Psoas muscle (tissue), 8 donors: ENCODE measurements around the gene TTLL12. TPM values are rescaled to one million over a fixed set of nuclear protein-coding genes. Genes with fewer than 3 reads are reported as not detected.

Source experiments
- ATAC-seq, 4 donors: fragments of 200-7000 bp; cut with Tn5 transposase; one replicate each; pipeline ENCODE4 v1.9.1; 2020; ENCODE audit warnings: moderate library complexity in 3 of 4, mild to moderate bottlenecking in 2 of 4
- DNase-seq, 2 donors: peaks; one replicate each; pipeline ENCODE4 v3.0.0-alpha.2; 2020
- H3K27ac ChIP-seq: fragments of 200-600 bp; one replicate; pipeline ENCODE4 v1.8.0; 2022
- H3K27me3 ChIP-seq, 3 donors: fragments of 200-600 bp in 1 of 3; one replicate each; pipeline versions ENCODE4 v1.6.1 to v1.8.0; 2013 to 2022; ENCODE audit warnings: low read length in 2 of 3, mild to moderate bottlenecking in 2 of 3, moderate library complexity in 1 of 3; ENCODE audit not compliant: insufficient read depth in 3 of 3
- H3K36me3 ChIP-seq, 2 donors: fragments of 200-600 bp in 1 of 2; one replicate each; pipeline versions ENCODE4 v1.6.1 to v1.8.0; 2013 to 2022; ENCODE audit warnings: low read depth in 1 of 2, mild to moderate bottlenecking in 1 of 2, moderate library complexity in 1 of 2; ENCODE audit not compliant: insufficient read depth in 1 of 2
- H3K4me1 ChIP-seq: fragments of 200-600 bp; one replicate; pipeline ENCODE4 v1.8.0; 2022
- H3K4me3 ChIP-seq: fragments of 200-600 bp; one replicate; pipeline ENCODE4 v1.8.0; 2022; ENCODE audit warnings: mild to moderate bottlenecking
- H3K9me3 ChIP-seq: fragments of 200-600 bp; one replicate; pipeline ENCODE4 v1.8.0; 2022
- WGBS, 3 donors: extraction: QIAGEN DNeasy Blood & Tissue Kit; methylation state at CpG; one replicate each; pipeline versions ENCODE4 v1.1.6 to v1.1.7; 2013; 5-methylcytosine and 5-hydroxymethylcytosine counted together
- intact Hi-C, 2 donors: fragments of 100-400 bp; cut with DNase I; formaldehyde crosslinking; loops; one replicate each; pipeline versions ENCODE4 v1.11.0 to v1.14.2; 2022
- polyA plus RNA-seq, 3 donors: library from polyadenylated mRNA; stranded (reverse); fragments of 200-250 nt; gene quantifications; one replicate each; pipeline ENCODE4 v1.2.3, GENCODE V29; 2013
- total RNA-seq, 4 donors: library from RNA; stranded (reverse); fragmentation: NEBNext Ultra II Directional in 2 of 4; extraction: Animal tissue kit (Norgen Biotek cat#: 25700) in 2 of 4; gene quantifications; one replicate each; pipeline versions ENCODE4 v1.2.1 to v1.2.4, GENCODE V29; 2021 to 2023
- TF ChIP-seq, protein P1 (sequence below): fragments of 200-600 bp; IDR thresholded peaks from one replicate; pipeline ENCODE4 v1.8.0; 2022; ENCODE audit warnings: antibody characterized with exemption
- donor health status: healthy with polysubstance abuse.
- donor health status: DM: no; HTN: no; CAD: no; lungs with moderate emphysema.
- donor health status: Bipolar disorder and iron deficiency.
- donor health status: healthy.
- donor health status: DM: yes; HTN: yes; CAD: no.
- donor health status: DM: no; HTN: no; CAD: no.
- donor health status: DM: no; HTN: no; CAD: no.
- donor health status: DM: yes; HTN: yes; CAD: no.

The TTLL12 gene
- total and polyA plus RNA-seq, 7 donors = 9.9 to 20.7 (median 13.7) TPM

DNA sequence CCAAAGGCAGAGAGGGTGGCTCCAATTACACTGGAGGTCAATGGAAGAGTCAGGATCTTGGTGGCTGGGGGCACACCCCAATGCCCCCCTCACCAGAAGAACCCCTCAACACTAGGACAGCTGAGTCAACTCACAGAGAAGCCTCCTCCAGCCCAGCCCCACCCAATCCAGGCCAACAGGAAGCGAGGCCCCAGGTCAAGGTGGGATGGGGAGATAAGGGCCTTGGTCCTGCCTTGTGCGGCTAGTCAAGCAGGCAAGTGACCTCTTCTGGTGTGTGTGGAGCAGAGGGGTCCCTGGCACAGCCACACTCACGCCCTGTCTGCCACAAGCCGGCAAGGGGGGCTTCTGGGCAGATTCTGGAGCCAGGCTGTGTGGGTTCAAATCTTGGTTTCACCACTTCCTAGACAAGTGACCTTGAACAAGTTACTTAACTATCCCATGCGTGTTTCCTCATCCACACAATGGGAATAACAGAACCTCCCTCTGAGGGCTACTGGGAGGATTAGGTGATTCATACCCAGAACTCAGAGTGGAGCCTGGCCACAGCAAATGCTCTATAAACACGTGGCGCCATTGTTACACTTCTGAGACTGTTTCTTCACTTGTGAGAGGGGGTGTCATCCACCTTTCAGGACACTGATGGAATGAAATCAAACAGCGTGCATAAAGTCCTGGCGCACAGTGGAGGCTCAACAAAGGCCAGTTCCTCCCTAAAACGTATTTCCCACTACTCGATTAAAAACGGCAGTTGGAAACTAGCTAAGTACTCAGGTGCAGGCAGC is 3.2 kb downstream of the TTLL12 start:
- WGBS, 3 donors = 81 to 85% (median 84%) methylated on average over 12 of the region's 12 CpGs
- no peak overlapping the region for H3K27ac ChIP-seq
- no peak overlapping the region for H3K4me3 ChIP-seq
- ATAC-seq (no peak), DNase-seq (no peak)
- TF ChIP-seq, protein P1, sequence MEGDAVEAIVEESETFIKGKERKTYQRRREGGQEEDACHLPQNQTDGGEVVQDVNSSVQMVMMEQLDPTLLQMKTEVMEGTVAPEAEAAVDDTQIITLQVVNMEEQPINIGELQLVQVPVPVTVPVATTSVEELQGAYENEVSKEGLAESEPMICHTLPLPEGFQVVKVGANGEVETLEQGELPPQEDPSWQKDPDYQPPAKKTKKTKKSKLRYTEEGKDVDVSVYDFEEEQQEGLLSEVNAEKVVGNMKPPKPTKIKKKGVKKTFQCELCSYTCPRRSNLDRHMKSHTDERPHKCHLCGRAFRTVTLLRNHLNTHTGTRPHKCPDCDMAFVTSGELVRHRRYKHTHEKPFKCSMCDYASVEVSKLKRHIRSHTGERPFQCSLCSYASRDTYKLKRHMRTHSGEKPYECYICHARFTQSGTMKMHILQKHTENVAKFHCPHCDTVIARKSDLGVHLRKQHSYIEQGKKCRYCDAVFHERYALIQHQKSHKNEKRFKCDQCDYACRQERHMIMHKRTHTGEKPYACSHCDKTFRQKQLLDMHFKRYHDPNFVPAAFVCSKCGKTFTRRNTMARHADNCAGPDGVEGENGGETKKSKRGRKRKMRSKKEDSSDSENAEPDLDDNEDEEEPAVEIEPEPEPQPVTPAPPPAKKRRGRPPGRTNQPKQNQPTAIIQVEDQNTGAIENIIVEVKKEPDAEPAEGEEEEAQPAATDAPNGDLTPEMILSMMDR = no peak
- peaks cover 3 to 35% of the 10 kb centered on the region in 2 donors for H3K36me3 ChIP-seq
- H3K9me3 ChIP-seq = no peaks in the 10 kb centered on the region
- peaks cover 5% of the 10 kb centered on the region for H3K4me1 ChIP-seq
- H3K27me3 ChIP-seq = no peaks in the 10 kb centered on the region
- intact Hi-C loops = no loop called here

DNA sequence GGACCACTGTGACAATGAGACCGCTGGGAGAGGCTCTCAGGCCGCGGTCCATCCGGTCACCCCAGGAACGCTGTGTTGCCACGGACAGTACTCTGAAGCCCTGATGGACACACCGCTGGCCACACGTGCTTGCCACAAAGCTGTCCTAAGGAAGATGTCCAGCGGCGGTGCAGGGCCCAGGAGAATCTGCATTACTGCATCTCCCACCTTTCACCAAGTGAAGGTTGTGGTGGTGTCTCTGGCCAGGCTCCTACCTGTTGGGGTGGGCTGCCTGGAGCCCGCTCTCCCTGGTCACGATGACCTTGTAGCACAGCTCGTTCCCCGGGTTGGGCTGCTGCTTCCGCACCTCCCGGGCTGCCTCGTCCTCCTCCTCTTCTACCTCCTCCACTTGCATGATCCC is 4.2 kb downstream of the TTLL12 start:
- intact Hi-C loops = no loop called here
- Histone ChIP-seq H3K27me3 (no peaks in the 10 kb centered on the region), H3K27ac (no peak overlapping the region), H3K9me3 (no peaks in the 10 kb centered on the region), H3K4me1 (peaks cover 5% of the 10 kb centered on the region), H3K36me3 (peaks cover 3 to 41% of the 10 kb centered on the region in 2 donors), H3K4me3 (no peak overlapping the region)
- ATAC-seq = no peak
- TF ChIP-seq, protein P1 = no peak
- no peak for DNase-seq
- 94 to 96% (median 94%) methylated on average over 17 of the region's 17 CpGs for WGBS, 3 donors

DNA sequence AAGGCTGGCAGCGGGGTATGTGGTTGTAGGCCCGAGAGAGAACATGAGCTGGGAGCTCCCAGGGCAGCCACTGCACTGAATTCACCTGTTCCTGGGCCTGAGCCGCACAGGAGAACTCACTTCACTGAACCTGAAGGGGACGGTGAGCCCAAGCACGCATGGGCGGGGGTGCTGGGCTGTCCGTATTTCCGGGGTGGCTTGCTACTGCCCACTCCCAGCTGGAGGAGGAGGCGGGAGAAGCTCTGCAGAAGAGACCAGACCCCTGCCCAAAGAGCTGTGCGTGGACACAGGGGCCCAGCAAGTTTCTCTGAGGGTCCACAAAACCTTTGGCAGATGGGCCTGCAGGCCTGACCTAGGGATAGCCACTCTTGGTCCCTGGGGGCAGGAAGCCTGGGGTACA is 4.8 kb downstream of the TTLL12 start:
- Histone ChIP-seq H3K27me3 (no peaks in the 10 kb centered on the region), H3K4me1 (peaks cover 5% of the 10 kb centered on the region), H3K9me3 (no peaks in the 10 kb centered on the region), H3K27ac (no peak overlapping the region), H3K36me3 (peaks cover 3 to 47% of the 10 kb centered on the region in 2 donors), H3K4me3 (no peak overlapping the region)
- DNase-seq = no peak
- TF ChIP-seq, protein P1 = no peak
- no peak for ATAC-seq
- WGBS, 3 donors = 93 to 95% (median 94%) methylated on average over 10 of the region's 10 CpGs
- intact Hi-C loops = no loop called here

DNA sequence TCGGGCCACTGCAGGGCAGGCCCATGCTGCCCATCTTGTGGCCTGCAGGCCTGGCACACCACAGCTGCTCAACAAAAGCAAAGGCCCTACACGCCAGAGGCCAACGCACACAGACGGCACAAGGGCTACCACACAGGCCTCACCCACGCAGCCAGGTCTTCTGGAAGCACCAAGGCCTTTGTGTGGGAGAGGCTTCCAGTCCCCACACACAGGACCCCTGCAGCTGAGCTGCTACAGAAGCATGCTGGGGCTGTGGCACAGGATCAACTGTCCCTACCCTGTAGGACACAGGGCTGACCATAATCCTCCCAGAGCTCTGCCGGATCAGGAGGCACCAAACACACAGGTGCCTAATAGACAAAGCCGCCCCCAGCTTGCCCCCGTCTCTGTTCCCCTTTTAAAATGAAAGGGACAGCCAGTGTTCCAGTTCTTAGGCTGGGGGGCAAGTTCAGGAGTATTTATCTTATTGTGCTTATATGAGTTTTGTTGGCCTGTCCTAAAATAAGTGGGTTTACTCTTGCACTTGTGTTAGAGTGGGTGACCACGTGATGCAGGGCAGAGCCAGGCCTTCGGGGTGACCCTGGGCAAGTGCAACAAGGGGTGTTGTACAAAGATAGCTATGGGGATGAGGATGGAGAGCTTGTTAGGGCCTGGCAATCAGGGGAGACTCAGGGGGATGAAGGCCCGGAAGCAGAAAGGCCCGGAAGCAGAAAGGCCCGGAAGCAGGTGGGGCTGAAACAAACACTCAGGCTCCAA is 5.4 kb downstream of the TTLL12 start:
- Histone ChIP-seq H3K36me3 (peaks cover 3 to 53% of the 10 kb centered on the region in 2 donors), H3K9me3 (no peaks in the 10 kb centered on the region), H3K27ac (no peak overlapping the region), H3K4me1 (peaks cover 5% of the 10 kb centered on the region), H3K27me3 (no peaks in the 10 kb centered on the region), H3K4me3 (no peak overlapping the region)
- TF ChIP-seq, protein P1 = no peak
- ATAC-seq = no peak
- DNase-seq = no peak
- intact Hi-C loops = no loop called here
- 92 to 93% (median 92%) methylated on average over 12 to 13 of the region's 13 CpGs for WGBS, 3 donors
